ENCODE data around the gene EPHA6.
"Not testable (repeated sequence)": the region's sequence is repeated elsewhere in the genome, so short reads cannot be mapped to it uniquely, and the experiment has no call there.

EPHA6 gene

DNA sequence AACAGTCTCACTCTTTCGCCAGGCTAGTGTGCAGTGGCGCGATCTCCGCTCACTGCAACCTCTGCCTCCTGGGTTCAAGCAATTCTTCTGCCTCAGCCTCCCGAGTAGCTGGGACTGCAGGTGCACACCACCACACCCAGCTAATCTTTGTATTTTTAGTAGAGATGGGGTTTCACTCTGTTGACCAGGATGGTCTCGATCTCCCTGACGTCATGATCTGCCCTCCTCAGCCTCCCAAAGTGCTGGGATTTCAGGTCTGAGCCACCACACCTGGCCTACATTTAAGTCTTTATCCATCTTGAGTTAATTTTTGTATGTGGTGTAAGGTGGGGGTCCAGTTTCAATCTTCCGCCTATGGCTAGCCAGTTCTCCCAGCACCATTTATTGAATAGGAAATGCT lies 211.2 kb downstream of the EPHA6 start:
- DNase-seq (ENCODE audit: low read depth), result not testable (repeated sequence)

DNA sequence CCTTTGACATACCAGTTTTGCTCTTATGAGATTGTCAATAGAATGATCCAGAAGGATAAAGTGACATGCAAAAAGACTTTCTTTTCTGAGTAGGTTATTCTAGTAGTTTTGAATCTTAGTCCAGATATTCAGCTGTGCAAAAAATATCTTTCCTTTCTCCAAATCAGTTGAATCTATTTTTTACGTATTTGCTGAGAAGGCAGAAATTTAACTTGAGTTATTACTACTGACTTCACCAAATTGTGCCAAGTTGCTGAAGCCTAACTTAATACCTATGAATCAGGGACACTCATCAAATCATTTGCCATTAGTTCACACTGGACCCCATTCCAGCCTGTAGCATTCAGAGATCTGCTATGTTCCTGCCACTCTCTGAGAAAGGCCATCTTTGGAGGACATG lies 215.6 kb downstream of the EPHA6 start:
- DNase-seq (ENCODE audit: low read depth), result no peak

DNA sequence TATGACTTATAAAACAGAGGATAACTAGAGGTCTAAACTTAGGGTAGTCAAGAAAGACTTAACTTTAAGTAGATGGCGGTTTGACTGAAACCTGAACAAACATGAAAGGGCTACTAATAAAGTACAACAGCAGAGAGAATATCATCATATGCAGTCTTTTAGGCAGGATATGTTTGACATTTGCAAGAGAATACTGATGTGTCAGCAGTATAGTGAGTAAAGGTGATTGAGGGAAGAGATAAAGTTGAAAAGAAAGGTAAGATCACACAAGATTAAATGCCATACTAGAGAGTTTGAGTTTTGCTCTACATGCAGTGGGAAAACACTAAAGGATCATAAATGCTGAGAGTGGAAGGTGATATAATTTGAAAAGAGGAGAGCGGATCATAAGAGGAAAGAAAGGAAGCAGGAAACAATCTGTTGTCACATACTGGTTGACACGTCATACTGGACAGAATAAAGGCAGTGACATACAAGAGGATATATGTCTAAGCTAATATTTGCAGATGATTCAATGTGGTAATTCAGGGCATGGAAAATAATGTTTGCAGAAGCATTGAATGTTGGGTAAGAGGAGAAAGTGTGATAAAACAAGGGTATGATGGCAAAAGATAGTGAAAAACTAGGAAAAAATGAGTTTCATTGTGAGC lies 223.0 kb downstream of the EPHA6 start:
- no peak for DNase-seq (ENCODE audit: low read depth)

DNA sequence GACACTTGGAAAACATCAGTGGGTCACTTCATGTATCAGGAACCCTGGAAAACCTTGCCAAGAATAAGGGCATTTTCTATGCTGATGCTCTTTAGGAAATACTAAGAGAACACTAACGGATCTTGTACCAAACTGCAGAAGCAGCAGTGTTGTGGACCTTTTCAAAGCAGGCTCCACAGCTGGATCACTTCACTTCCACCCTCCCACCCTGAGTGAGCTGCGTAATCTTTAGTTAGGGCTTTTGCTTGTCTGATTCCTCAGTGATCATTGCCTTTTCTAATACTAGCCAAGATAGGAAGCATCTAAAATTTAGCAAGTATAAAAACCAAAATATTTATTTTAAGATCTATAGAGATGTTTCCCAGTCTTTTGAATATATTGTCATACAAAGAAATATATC lies 229.0 kb downstream of the EPHA6 start:
- DNase-seq (ENCODE audit: low read depth), result no peak

DNA sequence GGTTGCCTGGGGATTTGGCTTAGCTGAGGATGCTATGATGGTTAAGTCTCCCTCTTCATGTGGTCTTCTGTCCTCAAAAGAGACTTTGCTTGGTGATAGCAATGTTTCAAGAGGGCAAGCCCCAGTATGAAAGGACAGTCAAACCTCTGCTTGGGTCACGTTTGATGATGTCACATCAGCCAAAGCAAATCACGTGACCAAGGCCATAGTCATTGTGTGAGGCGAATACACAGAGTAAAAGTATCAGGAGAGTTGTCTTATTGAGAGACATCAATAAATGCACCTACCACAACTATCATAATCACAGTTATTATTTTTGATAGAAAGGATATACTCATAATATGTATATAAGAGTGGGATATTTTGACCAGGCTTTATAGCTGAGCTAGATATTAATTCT lies 243.0 kb downstream of the EPHA6 start:
- no peak for DNase-seq (ENCODE audit: low read depth)

DNA sequence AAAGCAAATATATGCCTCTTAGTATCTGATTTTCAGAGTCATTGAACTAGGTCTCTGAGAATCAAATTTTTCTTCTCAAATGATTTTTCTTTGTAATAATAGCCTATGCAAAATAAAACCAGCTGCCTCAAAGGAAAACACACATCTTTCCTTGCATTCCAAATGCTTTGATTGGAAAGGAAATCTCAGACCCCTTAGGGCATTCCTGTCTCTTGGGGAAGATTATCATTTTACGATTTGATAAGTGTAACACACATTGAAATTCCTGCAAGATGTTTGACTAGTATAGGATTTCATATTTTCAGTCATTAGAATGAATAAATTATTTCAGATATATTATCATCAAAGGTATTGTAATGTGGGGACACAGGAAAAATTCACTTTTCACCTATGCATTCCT lies 244.8 kb downstream of the EPHA6 start:
- no peak for DNase-seq (ENCODE audit: low read depth)

DNA sequence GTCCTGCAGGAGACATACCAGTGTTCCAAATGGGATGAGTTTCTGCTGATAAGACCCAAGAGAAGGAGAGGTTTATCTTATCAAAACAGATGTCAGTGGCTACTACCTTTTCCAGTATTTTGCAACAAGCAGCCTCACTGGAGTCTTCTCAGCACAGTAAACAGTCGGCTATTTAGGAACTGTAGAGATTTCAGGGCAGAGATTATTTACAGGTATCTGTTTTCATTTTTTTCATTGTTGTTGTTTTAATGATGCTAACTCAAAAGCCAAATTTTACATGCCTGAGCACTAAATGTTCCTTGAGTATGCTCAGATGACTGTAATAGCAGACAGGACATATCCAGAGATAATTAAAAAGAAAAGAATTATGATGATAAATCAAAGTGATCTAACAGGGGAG lies 252.1 kb downstream of the EPHA6 start:
- DNase-seq (ENCODE audit: low read depth), result no peak

DNA sequence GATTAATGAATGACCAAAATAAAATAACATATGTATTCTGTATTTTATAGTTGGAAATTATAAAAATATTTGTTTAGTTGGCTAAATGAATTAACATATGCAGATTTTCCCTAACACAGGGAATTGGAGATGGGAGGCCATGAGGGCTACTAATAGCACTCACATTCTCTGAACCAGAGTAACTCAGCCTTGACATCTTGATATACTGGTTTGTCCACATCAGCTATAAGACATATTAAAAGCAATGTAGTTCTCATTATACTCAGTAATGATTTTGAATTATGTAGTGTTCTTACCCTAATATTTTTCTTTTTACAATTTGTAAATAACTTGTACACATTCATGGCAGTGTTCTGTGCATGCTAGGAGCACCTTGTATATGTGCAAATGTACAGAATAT lies 255.9 kb downstream of the EPHA6 start:
- no peak for DNase-seq (ENCODE audit: low read depth)

DNA sequence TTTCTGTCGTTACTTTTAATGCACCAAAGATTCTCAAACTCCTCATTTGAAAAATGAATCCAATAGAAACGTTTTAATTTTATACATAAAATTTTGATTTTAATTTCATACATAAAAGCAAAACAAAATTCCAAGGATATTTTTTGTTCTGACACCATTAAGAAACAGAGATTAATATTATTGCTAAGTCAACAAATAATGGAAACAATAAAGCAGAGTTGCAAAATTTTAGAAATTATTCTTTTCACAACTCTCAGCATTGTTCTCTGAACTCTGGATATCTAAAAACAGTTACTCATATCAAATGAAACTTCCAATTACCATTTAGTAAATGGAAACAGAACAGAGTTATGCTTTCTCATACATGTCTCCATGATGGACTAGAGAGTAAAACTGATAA lies 260.2 kb downstream of the EPHA6 start:
- DNase-seq (ENCODE audit: low read depth), result no peak

DNA sequence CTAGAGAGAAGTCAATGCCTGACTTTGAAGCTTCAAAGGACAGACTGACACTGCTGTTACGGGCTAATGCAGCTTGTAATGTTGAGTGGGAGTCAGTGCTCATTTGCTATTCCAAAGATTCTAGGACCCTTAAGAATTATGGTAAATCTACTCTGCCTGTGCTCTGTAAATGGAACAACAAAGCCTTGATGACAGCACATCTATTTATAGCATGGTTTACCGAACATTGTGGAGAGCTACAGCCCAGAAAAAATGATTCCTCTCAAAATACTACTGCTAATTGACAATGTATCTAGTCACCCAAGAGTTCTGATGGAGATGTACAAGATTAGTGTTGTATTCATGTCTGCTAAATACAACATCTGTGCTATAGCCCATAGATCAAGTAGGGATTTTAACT lies 262.3 kb downstream of the EPHA6 start:
- DNase-seq (ENCODE audit: low read depth), result no peak

DNA sequence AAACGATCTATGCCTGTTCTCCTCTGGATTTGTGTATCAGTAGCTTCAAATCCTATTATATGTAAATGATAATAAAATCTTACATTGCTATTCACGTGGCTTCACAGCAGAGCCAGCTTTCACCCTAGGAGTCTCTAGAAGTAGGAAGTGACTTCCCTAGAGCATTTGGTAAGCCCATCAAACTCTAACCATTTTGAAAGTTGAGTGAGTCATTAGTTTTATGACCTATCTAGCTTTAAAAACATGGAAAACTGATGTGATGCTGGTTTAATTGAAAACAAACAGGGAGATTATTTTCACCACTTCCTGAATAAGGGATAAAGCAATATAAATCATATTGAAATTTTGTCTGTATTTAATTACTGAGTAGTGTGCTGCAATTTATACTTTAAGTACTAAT lies 275.2 kb downstream of the EPHA6 start:
- DNase-seq (ENCODE audit: low read depth), result no peak

DNA sequence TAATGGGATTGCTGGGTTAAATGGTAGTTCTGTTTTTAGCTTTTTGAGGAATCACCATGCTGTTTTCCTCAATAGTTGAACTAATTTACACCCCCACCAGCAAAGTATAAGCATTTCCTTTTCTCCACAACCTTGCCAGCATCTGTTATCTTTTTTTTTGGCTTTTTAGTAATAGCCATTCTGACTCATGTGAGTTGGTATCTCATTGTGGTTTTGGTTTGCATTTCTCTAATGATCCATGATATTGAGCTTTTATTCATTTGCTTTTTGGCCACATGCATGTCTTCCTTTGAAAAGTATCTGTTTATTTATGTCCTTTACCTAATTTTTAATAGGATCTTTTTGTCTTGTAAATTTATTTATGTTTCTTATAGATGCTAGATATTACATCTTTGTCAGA lies 288.2 kb downstream of the EPHA6 start:
- DNase-seq (ENCODE audit: low read depth), result no peak

DNA sequence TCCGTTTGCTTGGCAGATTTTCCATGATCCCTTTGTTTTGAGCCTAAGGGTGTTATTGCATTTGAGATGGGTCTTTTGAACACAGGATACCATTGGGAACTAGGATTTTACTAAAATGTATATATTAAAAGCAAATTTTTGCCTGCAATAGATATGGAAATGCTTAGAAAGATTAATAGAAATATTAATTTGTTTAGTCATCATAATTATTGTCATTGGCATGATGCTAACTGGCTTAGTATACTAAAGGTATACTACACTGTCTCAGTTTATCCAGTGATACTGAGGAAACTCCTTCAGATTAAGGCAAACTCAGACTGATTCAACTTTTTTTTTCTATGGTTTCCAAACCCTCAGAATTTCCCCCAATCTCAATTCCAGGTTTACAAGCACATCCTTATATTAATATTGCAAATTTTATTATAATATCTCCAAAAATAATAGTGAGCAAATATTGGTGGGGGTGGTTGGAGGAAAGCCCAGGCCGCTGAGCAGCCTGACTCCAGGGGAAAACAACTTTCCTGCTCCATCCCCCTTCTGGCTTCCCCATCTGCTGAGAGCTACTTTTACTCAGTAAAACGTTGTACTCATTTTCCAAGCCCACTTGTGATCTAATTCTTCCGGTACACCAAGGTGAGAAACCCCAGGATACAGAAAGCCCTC lies 291.7 kb downstream of the EPHA6 start:
- no peak for DNase-seq (ENCODE audit: low read depth)

DNA sequence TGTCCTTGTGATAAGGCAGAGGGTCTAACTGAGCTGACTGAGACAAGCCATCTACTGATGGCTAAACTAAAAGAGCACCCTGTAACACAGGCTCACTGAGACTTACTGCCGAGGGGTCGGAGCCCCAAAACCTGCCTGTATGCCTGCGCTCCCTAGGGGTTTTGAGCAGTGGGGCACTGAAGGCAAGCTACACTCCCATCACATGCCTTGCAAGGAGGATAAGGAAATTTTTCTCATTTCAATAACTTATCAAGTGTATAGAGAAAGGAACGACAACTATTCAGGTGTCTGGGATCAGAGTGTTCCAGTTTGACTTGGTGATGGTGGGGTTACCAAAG lies 292.2 kb downstream of the EPHA6 start:
- no peak for DNase-seq (ENCODE audit: low read depth)

DNA sequence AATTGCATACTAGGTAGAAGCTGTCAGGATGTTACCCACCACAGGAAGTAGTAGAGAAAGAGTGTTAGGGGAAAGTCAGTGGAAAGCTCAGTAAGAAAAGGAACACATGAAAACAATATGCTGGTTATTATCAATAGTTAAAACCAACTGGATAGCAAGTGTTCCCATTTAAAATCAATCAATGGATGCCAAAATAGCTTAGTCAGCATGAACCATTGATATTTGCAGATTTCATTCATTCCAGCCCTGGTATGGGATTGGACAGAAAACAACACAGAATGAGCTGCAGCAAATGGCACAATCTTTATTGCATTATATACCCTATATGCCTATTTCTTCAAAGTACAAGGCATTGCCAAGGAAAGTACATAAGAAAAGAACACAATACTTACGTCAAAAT lies 293.7 kb downstream of the EPHA6 start:
- no peak for DNase-seq (ENCODE audit: low read depth)

DNA sequence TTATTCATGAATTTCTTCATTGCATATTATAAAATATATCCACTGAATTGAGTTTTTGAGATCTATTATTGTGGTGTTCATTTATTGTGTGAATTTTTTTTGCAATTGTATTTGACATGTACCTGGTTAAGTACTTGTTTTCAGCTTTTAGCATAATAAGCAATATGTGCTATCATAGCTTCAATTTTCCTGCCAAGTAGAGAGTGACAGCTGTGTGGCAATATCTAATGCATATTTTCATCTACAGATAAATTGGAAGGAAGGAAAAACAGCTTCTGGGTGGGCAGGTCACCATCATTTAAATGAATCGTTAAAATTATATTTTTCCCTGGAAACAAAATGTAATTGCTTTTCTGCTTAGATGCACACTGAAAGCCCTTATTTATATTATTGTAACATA lies 296.9 kb downstream of the EPHA6 start:
- DNase-seq (ENCODE audit: low read depth), result no peak

DNA sequence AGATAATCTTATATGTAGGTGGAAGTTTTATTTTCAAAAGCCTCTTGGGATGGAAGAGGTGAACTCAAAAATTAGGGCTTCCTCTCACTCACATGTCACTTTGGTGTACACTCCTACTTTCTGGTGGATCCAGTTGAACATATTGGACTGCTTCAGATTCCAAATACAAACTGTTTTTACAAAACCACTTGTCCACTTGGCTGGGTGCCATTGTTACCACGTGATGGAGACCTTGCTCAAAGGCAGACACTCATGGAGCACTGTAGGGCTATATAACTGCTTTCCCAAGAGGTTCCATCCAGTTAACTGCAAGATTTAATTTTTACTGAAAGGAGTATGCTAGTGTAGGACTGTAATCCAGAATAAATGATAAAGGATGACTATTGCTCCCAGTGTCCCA lies 307.0 kb downstream of the EPHA6 start:
- DNase-seq (ENCODE audit: low read depth), result no peak

DNA sequence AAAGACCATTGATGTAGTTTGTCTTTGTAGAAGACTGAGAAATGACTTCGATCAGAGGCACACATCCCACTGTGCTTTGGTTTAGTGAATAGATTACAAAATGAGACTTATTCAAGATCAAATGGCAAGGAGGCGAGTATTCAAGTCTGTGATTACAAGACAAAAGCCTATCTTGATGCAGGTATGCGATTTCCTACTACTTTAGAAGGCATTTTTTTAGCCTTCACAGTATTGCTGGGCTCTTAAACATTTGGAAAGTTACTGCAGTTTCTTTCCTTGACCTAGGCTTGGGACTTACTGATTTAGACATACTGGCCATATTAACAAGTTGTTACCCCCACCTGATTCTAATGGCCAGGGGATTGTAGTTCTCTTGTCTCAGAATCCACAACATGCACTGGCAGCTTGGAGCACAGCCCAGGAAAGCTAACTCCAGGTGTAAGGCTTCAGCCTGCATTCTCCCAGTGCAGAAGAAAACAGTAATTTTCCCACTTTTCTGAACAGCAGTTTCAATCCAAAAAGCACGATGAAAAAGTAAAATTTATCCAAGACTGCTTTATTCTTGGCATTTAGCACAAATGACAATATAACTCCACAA lies 311.6 kb downstream of the EPHA6 start:
- no peak for DNase-seq (ENCODE audit: low read depth)

DNA sequence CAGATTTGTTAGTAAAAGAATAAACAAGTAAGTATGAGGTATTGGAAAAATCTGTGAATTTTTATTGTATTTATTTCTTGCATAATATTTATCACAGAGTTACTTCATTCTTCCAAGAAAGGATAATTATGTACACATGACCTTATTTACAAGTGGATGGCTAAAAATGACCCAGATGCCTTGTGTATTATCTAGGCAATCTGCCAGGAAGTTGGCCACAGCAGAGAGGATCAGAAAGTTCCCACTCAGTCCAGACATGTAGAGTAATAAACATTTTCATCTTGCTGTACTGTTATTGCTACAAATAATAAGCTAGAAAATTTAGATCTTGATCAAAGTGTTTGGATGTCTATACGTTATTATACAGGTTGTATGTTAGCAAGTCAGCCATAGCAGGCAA lies 317.1 kb downstream of the EPHA6 start:
- no peak for DNase-seq (ENCODE audit: low read depth)

DNA sequence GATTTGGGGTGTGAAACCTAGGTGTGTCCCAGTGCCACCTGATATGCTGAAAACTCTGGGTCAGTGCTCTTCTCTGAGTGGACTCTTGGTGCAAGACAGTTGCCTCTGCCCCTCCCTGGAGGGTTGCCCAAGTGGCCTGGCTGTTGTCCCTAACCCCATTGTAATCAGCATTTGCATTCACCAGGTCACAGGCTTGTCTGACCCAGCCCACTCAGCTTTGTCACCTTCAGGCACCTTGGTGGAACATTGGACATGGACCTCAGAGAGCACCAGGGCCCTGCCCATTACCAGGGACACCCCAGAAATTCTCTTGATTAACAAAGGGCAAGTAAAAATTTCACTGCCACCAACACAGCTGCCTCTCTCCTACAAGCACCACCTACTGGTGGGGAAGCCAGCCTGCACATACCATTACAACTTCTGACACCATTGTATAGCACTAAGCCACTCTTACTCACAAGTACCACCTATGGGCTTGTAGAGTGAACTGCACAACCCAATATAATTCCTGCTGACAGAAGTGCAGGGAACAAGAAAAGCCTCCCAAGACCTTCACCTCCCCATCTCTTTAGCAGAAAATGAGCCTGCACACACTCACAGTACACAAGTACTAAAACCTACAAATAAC lies 324.6 kb downstream of the EPHA6 start:
- no peak for DNase-seq (ENCODE audit: low read depth)

DNA sequence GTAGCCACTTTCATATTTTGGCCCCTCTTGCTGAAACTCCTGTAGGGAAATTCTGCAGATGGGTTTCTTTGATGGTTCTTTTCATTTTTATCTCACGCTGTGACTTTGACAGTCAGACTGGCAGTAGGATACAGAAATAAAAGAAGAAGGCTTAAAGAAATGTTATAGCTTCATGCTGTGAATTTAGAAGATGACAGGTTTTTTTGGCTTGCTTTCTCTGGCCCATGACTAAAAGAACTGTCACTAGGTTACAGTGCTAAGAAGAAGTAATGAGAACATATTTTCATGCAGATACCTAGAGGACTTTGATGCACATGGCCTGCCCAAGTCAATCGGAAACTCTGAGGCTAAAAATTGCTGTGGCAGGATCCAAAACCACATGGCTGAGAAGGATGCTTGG lies 334.5 kb downstream of the EPHA6 start:
- no peak for DNase-seq (ENCODE audit: low read depth)

DNA sequence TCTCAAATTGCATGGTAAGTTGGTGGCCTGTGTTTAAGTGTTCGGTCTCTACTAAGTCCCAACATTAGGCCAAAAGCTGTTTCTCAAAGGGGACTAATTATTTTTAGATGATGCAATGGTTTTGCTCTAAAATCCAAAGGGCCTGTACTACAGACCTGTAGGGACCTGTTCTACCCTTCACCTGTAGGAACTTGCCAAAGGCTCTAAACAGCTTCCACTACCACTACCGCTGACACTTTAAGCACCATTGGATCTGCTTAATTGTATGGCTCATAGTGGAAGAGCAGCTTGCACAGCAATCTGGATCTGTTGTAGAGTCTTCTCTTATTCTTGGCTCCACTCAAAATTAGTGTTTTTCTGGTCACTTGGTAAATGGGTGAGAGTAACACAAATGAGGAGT lies 346.8 kb downstream of the EPHA6 start:
- DNase-seq (ENCODE audit: low read depth), result no peak

DNA sequence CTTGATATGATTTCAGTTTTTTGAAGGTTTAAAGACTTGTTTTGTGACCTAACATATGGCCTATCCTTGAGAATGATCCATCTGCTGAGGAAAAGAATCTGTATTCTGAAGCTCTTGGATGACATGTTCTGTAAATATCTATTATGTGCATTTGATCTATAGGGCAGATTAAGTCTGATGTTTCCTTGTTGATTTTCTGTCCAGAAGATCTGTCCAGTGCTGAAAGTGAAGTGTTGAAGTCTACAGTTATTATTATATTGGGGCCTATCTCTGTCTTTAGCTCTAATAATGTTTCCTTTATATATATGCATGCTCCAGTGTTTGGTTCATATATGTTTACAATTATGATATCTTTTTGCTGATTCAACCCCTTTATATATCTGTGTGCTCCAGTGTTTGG lies 362.8 kb downstream of the EPHA6 start:
- DNase-seq (ENCODE audit: low read depth), result no peak

DNA sequence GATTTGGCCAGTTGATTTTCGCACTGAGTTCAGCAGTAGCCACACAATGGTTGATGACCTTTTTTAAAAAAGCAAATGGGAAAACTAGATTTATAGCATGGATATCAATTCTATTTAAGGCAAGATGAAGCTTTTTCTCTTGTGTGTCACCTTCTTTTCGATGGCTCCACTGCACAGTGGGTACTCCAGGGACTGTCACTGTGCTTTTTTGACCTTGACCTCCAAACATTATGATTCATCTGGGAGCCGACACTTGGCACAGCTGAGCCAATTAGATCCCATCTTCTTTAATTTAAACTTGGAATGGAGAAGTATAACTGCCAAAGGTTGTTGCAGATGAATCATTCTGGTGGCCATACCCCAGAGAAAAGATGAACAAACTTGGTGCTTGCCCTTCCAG lies 367.3 kb downstream of the EPHA6 start:
- DNase-seq (ENCODE audit: low read depth), result no peak
